Panc1 (cell line): ENCODE results near the gene KCNE4. TPM values are rescaled to one million over a fixed set of nuclear protein-coding genes. Genes with fewer than 3 reads are reported as not detected.

Experiments used
- ATAC-seq: fragments of 200-7000 bp; cut with Tn5 transposase; 2 replicates; pipeline ENCODE4 v1.9.1; 2020; ENCODE audit warnings: mild to moderate bottlenecking, moderate library complexity
- BruUV-seq: library from RNA; stranded (reverse); fragments of 400-500 nt; replicated peaks from 2 replicates; lab custom pipeline; 2021; lab: Mats Ljungman, UMichigan
- CTCF ChIA-PET: fragments of 300-600 bp; sonication (Branson Sonifier 250); formaldehyde crosslinking; loops from one replicate; lab custom pipeline; 2022; ENCODE audit warnings: antibody characterized with exemption; lab: Charles Lee
- POLR2A ChIA-PET: fragments of 300-600 bp; sonication (Branson Sonifier 250); formaldehyde crosslinking; loops from one replicate; lab custom pipeline; 2022; ENCODE audit warnings: antibody characterized with exemption; lab: Charles Lee
- DNase-seq: peaks from one replicate; pipeline ENCODE4 v3.0.0-alpha.2; 2010; ENCODE audit warnings: low read depth, low spot score
- H3K27ac ChIP-seq: 2 replicates; pipeline ENCODE4 v1.5.1; 2011; ENCODE audit warnings: mild to moderate bottlenecking, low read length, inconsistent platforms
- H3K27me3 ChIP-seq: fragments of 200-500 bp; sonication (Bioruptor generic); 2 replicates; pipeline ENCODE4 v1.6.0; 2014; ENCODE audit warnings: low read length, inconsistent platforms; ENCODE audit not compliant: control insufficient read depth, insufficient read depth
- H3K36me3 ChIP-seq: fragments of 200-500 bp; sonication (Bioruptor generic); 2 replicates; pipeline ENCODE4 v1.5.1; 2014; ENCODE audit warnings: inconsistent platforms, mild to moderate bottlenecking, low read length, moderate library complexity; ENCODE audit not compliant: control insufficient read depth, insufficient read depth
- H3K4me1 ChIP-seq: 2 replicates; pipeline ENCODE4 v1.5.1; 2011; ENCODE audit warnings: inconsistent platforms, mild to moderate bottlenecking, low read length, moderate library complexity; ENCODE audit not compliant: control insufficient read depth, insufficient read depth
- H3K4me3 ChIP-seq, 2 experiments: 2 replicates each; pipeline ENCODE4 v1.5.1; 2011 to 2012; ENCODE audit warnings: low read depth in 2 of 2, low read length in 2 of 2, mild to moderate bottlenecking in 2 of 2, inconsistent platforms in 1 of 2, moderate library complexity in 1 of 2
- H3K9me3 ChIP-seq: fragments of 200-500 bp; sonication (Bioruptor generic); 2 replicates; pipeline ENCODE4 v1.5.1; 2014; ENCODE audit warnings: low read depth, mild to moderate bottlenecking, inconsistent platforms, low read length, moderate library complexity; ENCODE audit not compliant: control insufficient read depth, insufficient read depth
- CTCF ChIP-seq: fragments of 450-650 bp; IDR thresholded peaks from 2 replicates; pipeline ENCODE4 v1.5.1; 2017; ENCODE audit warnings: mild to moderate bottlenecking
- POLR2AphosphoS5 ChIP-seq: IDR thresholded peaks from 2 replicates; pipeline ENCODE4 v1.6.1; 2012; ENCODE audit warnings: mild to moderate bottlenecking, low read depth, low read length, moderate library complexity
- REST ChIP-seq, 2 experiments: IDR thresholded peaks; 2 replicates each; pipeline ENCODE4 v1.6.1; 2011 to 2012; ENCODE audit warnings: low read depth in 2 of 2, control low read depth in 1 of 2, low read length in 1 of 2, mild to moderate bottlenecking in 1 of 2, moderate library complexity in 1 of 2; ENCODE audit not compliant: insufficient read depth in 1 of 2
- SIN3A ChIP-seq: IDR thresholded peaks from 2 replicates; pipeline ENCODE4 v1.6.1; 2012; ENCODE audit warnings: low read depth, mild to moderate bottlenecking, low read length, moderate library complexity, borderline replicate concordance; ENCODE audit not compliant: insufficient read depth
- TCF7L2 ChIP-seq: IDR thresholded peaks from 2 replicates; pipeline ENCODE4 v1.6.1; 2011; ENCODE audit warnings: mild to moderate bottlenecking, low read depth, low read length, inconsistent platforms
- in situ Hi-C: cut with HindIII; loops from 2 replicates; pipeline ENCODE4 v1.10.0; 2016; ENCODE audit warnings: low sequenced_read_pairs, low pct_unique_long_range_greater_than_20kb
- intact Hi-C: fragments of 100-400 bp; cut with micrococcal nuclease; formaldehyde crosslinking; loops from one replicate; pipeline ENCODE4 v1.10.0; 2022; ENCODE audit not compliant: unreplicated experiment
- total RNA-seq: library from RNA; stranded (reverse); gene quantifications from one replicate; pipeline ENCODE4 v1.2.1, GENCODE V29; 2021; ENCODE audit not compliant: unreplicated experiment

The KCNE4 gene
- total RNA-seq, 1 experiment from 2014 or later = 0.21 TPM

GRCh38 chr2:223058952-223059716 lies 7.1 kb downstream of the KCNE4 start:
- CTCF ChIA-PET = no interaction called here
- Histone ChIP-seq H3K9me3 (no peaks in the 10 kb centered on the region), H3K4me3 (no peak overlapping the region), H3K4me1 (no peaks in the 10 kb centered on the region), H3K27ac (no peak overlapping the region), H3K36me3 (no peaks in the 10 kb centered on the region), H3K27me3 (no peaks in the 10 kb centered on the region)
- TF ChIP-seq SIN3A = no peak
- ATAC-seq (peak; percentile 62; the same call in 1 of the 2 replicates), DNase-seq (no peak)
- intact Hi-C loops (no loop called here), in situ Hi-C loops (no loop called here)
- POLR2A ChIA-PET = no interaction called here
- no TSS peak for BruUV-seq

- in situ Hi-C loops = no loop called here
- intact Hi-C loops = no loop called here
- CTCF ChIA-PET = no interaction called here
- Histone ChIP-seq H3K9me3 (no peaks in the 10 kb centered on the region), H3K36me3 (no peaks in the 10 kb centered on the region), H3K27me3 (no peaks in the 10 kb centered on the region), H3K4me3 (no peak overlapping the region), H3K27ac (no peak overlapping the region), H3K4me1 (no peaks in the 10 kb centered on the region)
- ATAC-seq (no peak), DNase-seq (no peak)
- no peak for TF ChIP-seq REST (IDR thresholded peaks at IDR 0.05; ENCODE audit: insufficient read depth in 1 of 2, low read depth in 2 of 2, low read length in 1 of 2)
- no peak for TF ChIP-seq SIN3A
- TF ChIP-seq POLR2AphosphoS5 = no peak
- TF ChIP-seq TCF7L2 = no peak
- TF ChIP-seq CTCF = no peak
- POLR2A ChIA-PET = no interaction called here
- no TSS peak for BruUV-seq
Observed at GRCh38 chr2:223060201-223060825, 8.3 kb downstream of the KCNE4 start.

GRCh38 chr2:223062396-223062795 lies 10.4 kb downstream of the KCNE4 start:
- intact Hi-C loops (no loop called here), in situ Hi-C loops (no loop called here)
- ChIA-PET POLR2A (no interaction called here), CTCF (no interaction called here)
- H3K27me3 ChIP-seq = peaks cover 3% of the 10 kb centered on the region; the same call in 1 of the 2 replicates
- no peak overlapping the region for H3K27ac ChIP-seq
- no peaks in the 10 kb centered on the region for H3K4me1 ChIP-seq
- H3K4me3 ChIP-seq = no peak overlapping the region
- ATAC-seq (no peak), DNase-seq (no peak)
- no peak for TF ChIP-seq TCF7L2
- TF ChIP-seq POLR2AphosphoS5 = no peak
- no peak for TF ChIP-seq CTCF
- TF ChIP-seq SIN3A = no peak
- no peak for TF ChIP-seq REST (IDR thresholded peaks at IDR 0.05; ENCODE audit: insufficient read depth in 1 of 2, low read depth in 2 of 2, low read length in 1 of 2)
- no peaks in the 10 kb centered on the region for H3K9me3 ChIP-seq
- no TSS peak for BruUV-seq
- no peaks in the 10 kb centered on the region for H3K36me3 ChIP-seq
